Kidney capillary endothelial cell (primary cell): ENCODE data around the gene ENO1.
"Not testable (repeated sequence)": the region's sequence is repeated elsewhere in the genome, so short reads cannot be mapped to it uniquely, and the experiment has no call there.

Experiments used
- DNase-seq: peaks from one replicate; pipeline ENCODE4 v3.0.0-alpha.2; 2018; ENCODE audit warnings: low spot score

The ENO1 gene

DNA sequence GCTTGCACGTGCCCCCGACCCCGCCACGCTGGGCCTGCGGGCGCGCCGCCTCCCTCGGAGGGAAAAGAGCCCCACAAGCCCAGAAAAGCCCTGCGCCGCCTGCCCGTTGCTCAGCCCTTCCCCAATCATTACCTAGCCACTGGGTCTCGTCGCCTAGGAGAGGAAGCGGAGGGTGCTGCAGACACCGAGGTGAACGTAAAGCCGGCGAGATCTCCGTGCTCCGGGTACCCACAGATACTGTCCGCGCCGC lies at the start of gene ENO1:
Gene ENO1 (minus strand): TSS at position 239 of the 250 bp plus-strand sequence. CDS start 3,778 bp downstream, outside the sequence.
- DNase-seq, result no peak

DNA sequence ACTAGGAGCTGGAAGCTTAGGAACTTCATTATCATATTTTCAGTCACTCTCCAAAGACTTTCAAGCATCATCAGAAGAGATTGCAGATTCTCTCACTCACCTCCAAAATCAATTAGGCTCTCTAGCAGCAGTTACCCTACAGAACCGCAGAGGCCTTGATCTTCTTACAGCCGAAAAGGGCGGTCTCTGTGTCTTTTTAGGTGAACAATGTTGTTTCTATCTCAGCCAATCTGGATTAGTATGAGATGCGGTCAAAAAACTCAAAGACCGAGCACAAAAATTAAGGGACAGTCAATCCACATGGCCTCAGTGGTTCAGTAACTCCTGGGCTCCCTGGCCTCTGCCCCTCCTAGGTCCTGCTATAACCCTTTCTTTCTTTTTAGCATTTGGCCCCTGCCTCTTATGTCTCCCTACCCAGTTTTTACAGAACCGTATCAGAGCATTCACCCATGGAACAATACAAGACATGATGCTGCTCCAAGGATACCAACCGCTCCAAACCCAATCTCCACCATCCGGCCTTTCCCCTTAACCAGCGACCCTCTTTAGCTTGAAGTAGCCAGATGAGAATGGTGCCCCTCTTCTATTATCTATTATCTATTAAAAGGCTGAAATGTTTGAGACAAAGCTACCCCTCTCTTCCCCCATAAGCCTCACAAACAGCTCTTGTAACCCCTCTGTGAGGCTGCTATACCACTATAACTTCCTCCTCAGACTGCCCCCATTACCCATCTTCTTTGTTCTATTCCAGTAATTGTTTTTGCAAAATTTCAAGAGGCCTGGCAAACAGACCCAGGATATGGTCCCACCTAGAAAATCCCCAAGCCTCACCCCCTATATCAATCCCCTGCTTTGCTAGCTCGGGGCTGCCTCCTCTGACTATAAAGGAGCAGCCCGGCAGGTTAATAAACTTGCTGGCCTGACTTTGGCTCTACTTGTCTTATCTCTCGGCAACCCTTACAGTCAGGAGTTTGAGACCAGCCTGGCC lies 48.5 kb upstream of the ENO1 start:
- no peak for DNase-seq

DNA sequence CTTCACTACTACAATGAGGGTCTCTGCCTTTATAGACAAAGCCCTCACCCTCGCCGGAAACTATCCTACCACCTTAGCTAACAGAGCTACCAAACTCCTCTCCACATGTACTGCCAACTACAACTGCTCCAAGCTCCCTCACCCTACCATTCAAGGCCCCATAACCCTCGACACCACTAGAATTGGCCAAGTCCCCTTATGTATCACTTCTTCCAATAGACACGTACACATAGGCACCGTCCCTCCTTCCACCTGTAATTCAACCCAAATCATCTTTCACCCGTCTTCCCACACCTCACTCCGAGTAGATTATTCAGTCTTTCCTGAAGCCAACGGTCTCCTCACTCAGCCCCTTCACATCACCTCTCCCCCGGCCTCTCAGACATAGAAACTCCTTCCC lies 47.5 kb upstream of the ENO1 start:
- no peak for DNase-seq

DNA sequence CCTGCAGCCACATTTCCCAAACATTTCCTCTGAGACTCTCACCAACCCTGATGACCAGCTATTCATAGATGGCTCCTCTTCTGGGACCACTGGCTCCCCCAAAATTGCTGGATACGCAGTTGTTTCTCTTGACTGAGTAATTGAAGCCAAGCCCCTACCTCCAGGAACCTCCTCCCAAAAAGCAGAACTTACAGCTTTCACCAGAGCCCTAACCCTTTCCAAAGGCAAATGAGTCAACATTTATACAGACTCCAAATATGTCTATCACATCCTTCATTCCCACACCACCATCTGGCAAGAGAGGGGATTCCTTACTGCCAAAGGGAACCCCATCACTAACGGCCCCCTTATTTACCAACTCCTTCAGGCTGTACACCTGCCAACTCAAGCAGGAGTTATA lies 46.9 kb upstream of the ENO1 start:
- no peak for DNase-seq

GRCh38 chr1:8922962-8923361 lies 44.5 kb upstream of the ENO1 start:
- no peak for DNase-seq

GRCh38 chr1:8917536-8917935 lies 39.0 kb upstream of the ENO1 start:
- not testable (repeated sequence) for DNase-seq

- DNase-seq, result no peak
Observed at GRCh38 chr1:8915446-8915845, 37.0 kb upstream of the ENO1 start.

- DNase-seq, result no peak
Observed at GRCh38 chr1:8914466-8914865, 36.0 kb upstream of the ENO1 start.

DNA sequence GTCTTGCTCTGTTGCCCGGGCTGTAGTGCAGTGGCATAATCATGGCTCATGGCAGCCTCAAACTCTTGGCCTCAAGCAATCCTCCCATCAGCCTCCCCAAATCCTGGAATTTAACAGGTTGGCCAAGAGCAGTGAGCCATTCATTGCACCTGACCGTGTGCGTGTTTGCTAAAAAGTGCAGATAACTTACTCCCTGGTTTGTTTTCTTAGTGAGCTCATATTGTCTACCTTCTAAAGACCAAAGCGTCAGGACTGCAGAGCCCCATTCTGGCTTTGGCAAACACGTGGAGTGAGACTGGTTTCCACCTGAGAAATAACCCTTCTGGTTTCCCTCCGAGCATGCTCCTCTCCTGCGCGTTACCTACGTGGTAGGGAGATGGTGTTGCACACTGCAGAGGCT lies 35.0 kb upstream of the ENO1 start:
- DNase-seq, result no peak

DNA sequence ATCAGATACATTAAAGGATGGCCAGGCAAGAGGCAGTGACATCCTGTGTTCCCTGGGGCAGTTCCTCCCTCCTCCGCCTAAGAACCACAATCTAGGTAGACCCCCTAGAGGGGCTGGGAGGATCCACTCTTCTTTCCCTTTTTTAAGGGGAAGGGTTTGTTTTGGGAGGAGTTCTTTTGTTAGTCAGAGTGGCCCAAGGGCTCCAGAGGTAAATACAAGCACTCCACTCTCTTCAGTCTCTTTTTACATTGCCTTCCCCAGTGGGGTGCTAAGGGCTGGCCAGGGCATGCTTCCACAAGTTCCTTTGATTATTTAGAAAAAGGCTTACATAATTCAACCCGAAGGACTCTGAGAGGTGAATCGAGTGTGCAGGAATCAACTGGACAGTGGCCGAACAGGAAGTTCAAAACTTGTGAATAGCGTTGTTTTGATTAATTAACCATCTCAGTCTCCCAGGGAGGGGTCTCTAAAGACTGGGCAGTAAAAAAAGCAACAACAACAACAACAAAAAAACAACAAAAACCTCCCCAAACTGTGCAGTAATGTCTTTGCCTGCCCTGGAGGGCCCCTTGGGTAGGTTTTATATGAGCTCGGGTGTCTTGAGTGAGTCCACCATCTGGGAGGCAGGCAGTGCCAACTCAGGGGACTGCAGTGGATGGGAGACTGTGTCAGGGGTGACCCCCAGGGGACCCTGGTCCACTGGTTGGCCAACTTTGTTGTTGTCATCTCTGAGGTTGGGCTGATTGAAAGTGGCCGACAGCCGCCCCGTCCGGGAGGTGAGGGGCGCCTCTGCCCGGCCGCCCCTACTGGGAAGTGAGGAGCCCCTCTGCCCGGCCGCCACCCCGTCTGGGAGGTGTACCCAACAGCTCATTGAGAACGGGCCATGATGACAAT lies 33.2 kb upstream of the ENO1 start:
- no peak for DNase-seq

DNA sequence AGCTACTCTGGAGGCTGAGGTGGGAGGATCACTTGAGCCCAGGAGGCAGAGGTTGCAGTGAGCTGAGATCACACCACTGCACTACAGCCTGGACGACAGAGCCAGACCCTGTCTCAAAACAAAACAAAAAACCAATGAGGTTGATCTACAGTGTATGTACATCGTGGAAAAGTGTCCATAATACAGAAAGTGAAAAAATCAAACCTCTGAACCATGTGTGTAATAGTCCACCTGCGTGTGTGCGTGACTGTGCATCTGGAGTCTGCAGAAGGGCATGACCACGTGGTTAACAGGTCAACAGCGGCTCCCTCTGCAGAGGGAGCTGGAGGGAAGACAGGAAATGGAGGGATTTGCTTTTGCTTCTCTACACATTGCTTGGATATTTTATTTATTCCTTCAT lies 32.4 kb upstream of the ENO1 start:
- no peak for DNase-seq

- DNase-seq, result no peak
Observed at GRCh38 chr1:8910331-8910730, 31.8 kb upstream of the ENO1 start.

GRCh38 chr1:8908388-8909151 lies 30.1 kb upstream of the ENO1 start:
- no peak for DNase-seq

- no peak for DNase-seq
Observed at GRCh38 chr1:8905582-8906191, 27.2 kb upstream of the ENO1 start.

GRCh38 chr1:8903908-8904650 lies 25.6 kb upstream of the ENO1 start:
- DNase-seq, result no peak

DNA sequence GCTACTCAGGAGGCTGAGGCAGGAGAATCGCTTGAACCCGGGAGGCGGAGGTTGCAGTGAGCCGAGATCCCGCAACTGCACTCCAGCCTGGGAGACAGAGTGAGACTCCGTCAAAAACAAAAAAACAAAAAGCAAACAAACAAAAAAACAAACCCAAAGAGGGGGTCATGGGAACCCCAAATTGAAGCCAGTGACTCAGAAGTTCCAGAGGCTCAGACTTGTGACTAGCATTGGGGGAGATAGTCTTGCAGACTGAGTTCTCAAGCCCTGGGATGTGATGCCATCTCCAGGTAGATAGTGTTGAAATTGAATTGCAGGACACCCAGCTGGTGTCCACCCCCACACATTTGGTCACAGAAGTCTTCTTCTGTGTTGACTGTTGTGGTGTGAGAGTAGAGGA lies 24.9 kb upstream of the ENO1 start:
- DNase-seq, result no peak

- no peak for DNase-seq
Observed at GRCh38 chr1:8902765-8903164, 24.3 kb upstream of the ENO1 start.

- not testable (repeated sequence) for DNase-seq
Observed at GRCh38 chr1:8900684-8901083, 22.2 kb upstream of the ENO1 start.

GRCh38 chr1:8899046-8899445 lies 20.6 kb upstream of the ENO1 start:
- no peak for DNase-seq

- not testable (repeated sequence) for DNase-seq
Observed at GRCh38 chr1:8898418-8898817, 19.9 kb upstream of the ENO1 start.

GRCh38 chr1:8897505-8897904 lies 19.0 kb upstream of the ENO1 start:
- not testable (repeated sequence) for DNase-seq
